IMR-90 (cell line): ENCODE data around the gene SNRK. TPM values are rescaled to one million over a fixed set of nuclear protein-coding genes. Genes with fewer than 3 reads are reported as not detected.

Experiments
- ATAC-seq: fragments of 200-7000 bp; cut with Tn5 transposase; 2 replicates; pipeline ENCODE4 v1.9.1; 2020; ENCODE audit warnings: low read depth, mild to moderate bottlenecking, moderate library complexity
- BruUV-seq: library from RNA; stranded (reverse); fragments of 400-500 nt; replicated peaks from 2 replicates; lab custom pipeline; 2021; lab: Mats Ljungman, UMichigan
- CTCF ChIA-PET: fragments of 300-600 bp; formaldehyde crosslinking; extraction: SDS; loops from one replicate; lab custom pipeline; 2021; ENCODE audit warnings: antibody characterized with exemption; lab: Yijun Ruan, JAX
- POLR2A ChIA-PET: fragments of 300-600 bp; sonication (Branson Sonifier 250); formaldehyde crosslinking; loops from one replicate; lab custom pipeline; 2022; ENCODE audit warnings: antibody characterized with exemption; ENCODE audit not compliant: unreplicated experiment; lab: Charles Lee
- DNase-seq: peaks from one replicate; pipeline ENCODE4 v3.0.0; 2013
- H2AFZ ChIP-seq: replicated peaks from 2 replicates; pipeline ENCODE3; 2013; ENCODE audit warnings: low read length, mild to moderate bottlenecking; ENCODE audit not compliant: poor library complexity
- H2AK5ac ChIP-seq: 2 replicates; pipeline ENCODE4 v1.6.1; 2013; ENCODE audit warnings: low read depth, low read length, inconsistent platforms
- H2AK9ac ChIP-seq: replicated peaks from 2 replicates; pipeline ENCODE3; 2013; ENCODE audit warnings: mild to moderate bottlenecking, low read depth, low read length, moderate library complexity; ENCODE audit not compliant: poor library complexity
- H2BK120ac ChIP-seq: 2 replicates; pipeline ENCODE4 v1.6.1; 2013; ENCODE audit warnings: low read depth, low read length, inconsistent platforms
- H2BK15ac ChIP-seq: 3 replicates; pipeline ENCODE4 v1.6.1; 2013; ENCODE audit warnings: low read depth, low read length, inconsistent platforms
- H2BK20ac ChIP-seq: 2 replicates; pipeline ENCODE4 v1.6.1; 2013; ENCODE audit warnings: low read depth, mild to moderate bottlenecking, inconsistent platforms, low read length, moderate library complexity
- H2BK5ac ChIP-seq: 2 replicates; pipeline ENCODE4 v1.6.1; 2013; ENCODE audit warnings: mild to moderate bottlenecking, low read depth, low read length, inconsistent platforms; ENCODE audit not compliant: poor library complexity, severe bottlenecking
- H3K14ac ChIP-seq: replicated peaks from 2 replicates; pipeline ENCODE4 v1.6.1; 2013; ENCODE audit warnings: low read depth, low read length, inconsistent platforms
- H3K18ac ChIP-seq: 2 replicates; pipeline ENCODE4 v1.6.1; 2013; ENCODE audit warnings: low read depth, low read length, control low read depth
- H3K23ac ChIP-seq: 2 replicates; pipeline ENCODE4 v1.6.1; 2013; ENCODE audit warnings: low read depth, low read length, inconsistent platforms
- H3K27ac ChIP-seq: 2 replicates; pipeline ENCODE4 v1.5.1; 2013; ENCODE audit warnings: mild to moderate bottlenecking, control low read depth, low read length; ENCODE audit not compliant: insufficient read depth
- H3K27me3 ChIP-seq: 2 replicates; pipeline ENCODE4 v1.6.1; 2013; ENCODE audit warnings: low read length; ENCODE audit not compliant: control insufficient read depth, insufficient read depth
- H3K36me3 ChIP-seq: 2 replicates; pipeline ENCODE4 v1.6.1; 2013; ENCODE audit warnings: low read length, mixed read lengths; ENCODE audit not compliant: control insufficient read depth, insufficient read depth
- H3K4ac ChIP-seq: 2 replicates; pipeline ENCODE4 v1.6.1; 2013; ENCODE audit warnings: low read depth, low read length, inconsistent platforms
- H3K4me1 ChIP-seq: 2 replicates; pipeline ENCODE4 v1.6.1; 2013; ENCODE audit warnings: low read length, mixed read lengths; ENCODE audit not compliant: control insufficient read depth, insufficient read depth
- H3K4me2 ChIP-seq: 2 replicates; pipeline ENCODE4 v1.6.1; 2013; ENCODE audit warnings: low read depth, mild to moderate bottlenecking, control low read depth, low read length, moderate library complexity
- H3K4me3 ChIP-seq: 2 replicates; pipeline ENCODE4 v1.5.1; 2013; ENCODE audit warnings: low read depth, mild to moderate bottlenecking, control low read depth, low read length, moderate library complexity; ENCODE audit not compliant: insufficient read depth
- H3K56ac ChIP-seq: 2 replicates; pipeline ENCODE4 v1.6.1; 2013; ENCODE audit warnings: low read length, inconsistent platforms; ENCODE audit not compliant: insufficient read depth; ENCODE audit errors: extremely low read depth
- H3K79me1 ChIP-seq, 2 experiments: 2 replicates each; pipeline ENCODE4 v1.6.1; 2013; ENCODE audit warnings: low read length in 2 of 2, inconsistent platforms in 1 of 2, low read depth in 1 of 2
- H3K9ac ChIP-seq: 2 replicates; pipeline ENCODE4 v1.6.1; 2013; ENCODE audit warnings: low read depth, low read length, control low read depth
- H3K9me1 ChIP-seq: 2 replicates; pipeline ENCODE4 v1.6.1; 2013; ENCODE audit warnings: low read length, inconsistent platforms; ENCODE audit not compliant: insufficient read depth
- H3K9me3 ChIP-seq: 2 replicates; pipeline ENCODE4 v1.6.1; 2013; ENCODE audit warnings: low read length; ENCODE audit not compliant: control insufficient read depth, insufficient read depth
- H4K20me1 ChIP-seq: 2 replicates; pipeline ENCODE4 v1.6.1; 2013; ENCODE audit warnings: low read length, inconsistent platforms; ENCODE audit not compliant: insufficient read depth
- H4K5ac ChIP-seq: 2 replicates; pipeline ENCODE4 v1.6.1; 2013; ENCODE audit warnings: mild to moderate bottlenecking, low read depth, low read length, control low read depth
- H4K8ac ChIP-seq, 2 experiments: 2 replicates each; pipeline ENCODE4 v1.6.1; 2013; ENCODE audit warnings: low read depth in 2 of 2, low read length in 2 of 2, control low read depth in 1 of 2, inconsistent platforms in 1 of 2
- H4K91ac ChIP-seq: 2 replicates; pipeline ENCODE4 v1.6.1; 2013; ENCODE audit warnings: low read depth, low read length, inconsistent platforms; ENCODE audit not compliant: insufficient read depth
- BHLHE40 ChIP-seq: fragments of 150-350 bp; IDR thresholded peaks from 2 replicates; pipeline ENCODE4 v1.6.1; 2016; ENCODE audit warnings: mild to moderate bottlenecking, low read depth, low read length
- CEBPB ChIP-seq: IDR thresholded peaks from 2 replicates; pipeline ENCODE4 v1.6.1; 2012; ENCODE audit warnings: low read depth, low read length, improper control_type of control experiment
- MAFK ChIP-seq: IDR thresholded peaks from 2 replicates; pipeline ENCODE4 v1.6.1; 2012; ENCODE audit warnings: low read depth, low read length, improper control_type of control experiment
- NFE2L2 ChIP-seq: fragments of 150-350 bp; IDR thresholded peaks from 2 replicates; pipeline ENCODE4 v1.6.1; 2016; ENCODE audit warnings: low read depth, mild to moderate bottlenecking, low read length
- RAD21 ChIP-seq: IDR thresholded peaks from 2 replicates; pipeline ENCODE4 v1.6.1; 2012; ENCODE audit warnings: low read length, improper control_type of control experiment
- RFX5 ChIP-seq: IDR thresholded peaks from 2 replicates; pipeline ENCODE4 v1.8.0; 2012; ENCODE audit warnings: low read depth, mild to moderate bottlenecking, low read length, moderate library complexity
- WGBS, 2 experiments: methylation state at CpG; one replicate each; pipeline versions ENCODE4 v1.1.5 to v1.1.7; 2013; ENCODE audit warnings: missing lambda C conversion rate in 2 of 2; ENCODE audit not compliant: insufficient read length in 1 of 2; ENCODE audit errors: extremely low coverage in 2 of 2; 5-methylcytosine and 5-hydroxymethylcytosine counted together
- dilution Hi-C: fragments of 300-500 bp; cut with HindIII; formaldehyde crosslinking; loops from one replicate; pipeline ENCODE4 v1.14.3; 2018; ENCODE audit warnings: low sequenced_read_pairs; ENCODE audit not compliant: unreplicated experiment
- in situ Hi-C: fragments of 300-500 bp; cut with MboI; formaldehyde crosslinking; loops from 3 replicates; pipeline ENCODE4 v1.14.3; 2019; ENCODE audit warnings: low sequenced_read_pairs, inconsistent platforms, mixed read lengths
- intact Hi-C: fragments of 100-400 bp; cut with micrococcal nuclease; formaldehyde crosslinking; loops from 2 replicates; pipeline ENCODE4 v1.10.0; 2022
- polyA plus RNA-seq, 3 experiments: library from polyadenylated mRNA; depleted of rRNA; stranded (reverse); fragments of >200 nt; gene quantifications; 2 replicates each; pipeline ENCODE4 v1.2.3, GENCODE V29; 2012; ENCODE audit warnings: low replicate concordance in 1 of 3
- total RNA-seq: library from RNA; depleted of rRNA; stranded (reverse); fragments of >200 nt; gene quantifications from 2 replicates; pipeline ENCODE4 v1.2.3, GENCODE V29; 2012
- TF ChIP-seq, protein P1 (sequence below): conservative IDR thresholded peaks from 2 replicates; pipeline ENCODE4 v1.5.1; 2012; ENCODE audit warnings: mild to moderate bottlenecking, low read depth, low read length, improper control_type of control experiment
- TF ChIP-seq, protein P2 (sequence below): fragments of 150-350 bp; IDR thresholded peaks from 2 replicates; pipeline ENCODE4 v1.6.1; 2016; ENCODE audit warnings: low read depth, mild to moderate bottlenecking, low read length, moderate library complexity, borderline replicate concordance

Gene SNRK
- total and polyA plus RNA-seq, 2 of the 4 experiments (the other 2 are of a cell fraction) = 4.7 to 23.1 TPM

DNA sequence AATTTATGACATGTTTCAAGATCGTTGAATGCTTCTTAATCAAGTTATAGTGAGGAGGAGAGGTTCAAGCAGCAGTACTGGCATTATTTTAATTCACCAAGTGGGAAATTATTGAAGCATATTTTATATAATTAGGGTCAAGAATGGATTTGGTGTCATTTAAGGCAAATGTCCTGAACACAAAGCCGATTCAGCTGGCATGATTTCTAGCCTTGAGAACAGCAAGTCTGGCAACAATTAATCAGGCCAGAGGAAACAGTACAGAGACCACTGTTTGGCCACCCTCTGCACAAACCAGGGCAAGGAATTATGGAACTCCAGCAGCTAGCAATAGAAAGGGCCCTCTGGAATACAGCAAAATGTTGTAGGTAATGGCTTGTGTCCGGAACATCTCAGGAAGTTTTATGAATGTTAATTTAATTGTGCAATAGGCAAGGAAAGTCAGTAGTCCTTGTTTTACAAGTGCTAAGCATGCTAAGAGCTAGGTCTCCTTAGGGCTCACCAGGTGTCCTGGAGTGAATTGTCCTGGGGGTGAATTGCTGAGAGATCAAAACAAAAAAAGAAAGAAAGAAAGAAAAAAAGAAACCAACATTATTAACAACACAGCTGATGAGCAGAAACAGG, 38.7 kb upstream of the SNRK start:
- Histone ChIP-seq H4K5ac (no peak overlapping the region), H2BK5ac (no peak overlapping the region), H3K4me1 (no peaks in the 10 kb centered on the region), H4K91ac (no peak overlapping the region), H2BK20ac (no peak overlapping the region), H3K14ac (no peak overlapping the region), H2AFZ (no peak overlapping the region), H3K23ac (no peak overlapping the region), H3K56ac (no peak overlapping the region), H3K4me3 (no peak overlapping the region), H3K4me2 (no peak overlapping the region), H3K27ac (no peak overlapping the region), H4K20me1 (no peaks in the 10 kb centered on the region), H4K8ac (no peak overlapping the region), H3K9me3 (peaks cover 4% of the 10 kb centered on the region), H2AK5ac (no peak overlapping the region), H3K27me3 (peaks cover 40% of the 10 kb centered on the region), H2BK15ac (no peak overlapping the region), H3K4ac (no peak overlapping the region), H2BK120ac (no peak overlapping the region), H3K79me1 (no peaks in the 10 kb centered on the region), H3K18ac (no peak overlapping the region), H3K9me1 (no peaks in the 10 kb centered on the region), H3K9ac (no peak overlapping the region), H3K36me3 (no peaks in the 10 kb centered on the region), H2AK9ac (no peak overlapping the region)
- BruUV-seq = no TSS peak
- 0 out of 2 replicates have a peak, but pooled peaks have one; percentile 6 for TF ChIP-seq CEBPB
- TF ChIP-seq MAFK = no peak
- TF ChIP-seq BHLHE40 = no peak
- TF ChIP-seq RAD21 = no peak
- no peak for TF ChIP-seq RFX5
- TF ChIP-seq NFE2L2 = no peak
- TF ChIP-seq, protein P1, sequence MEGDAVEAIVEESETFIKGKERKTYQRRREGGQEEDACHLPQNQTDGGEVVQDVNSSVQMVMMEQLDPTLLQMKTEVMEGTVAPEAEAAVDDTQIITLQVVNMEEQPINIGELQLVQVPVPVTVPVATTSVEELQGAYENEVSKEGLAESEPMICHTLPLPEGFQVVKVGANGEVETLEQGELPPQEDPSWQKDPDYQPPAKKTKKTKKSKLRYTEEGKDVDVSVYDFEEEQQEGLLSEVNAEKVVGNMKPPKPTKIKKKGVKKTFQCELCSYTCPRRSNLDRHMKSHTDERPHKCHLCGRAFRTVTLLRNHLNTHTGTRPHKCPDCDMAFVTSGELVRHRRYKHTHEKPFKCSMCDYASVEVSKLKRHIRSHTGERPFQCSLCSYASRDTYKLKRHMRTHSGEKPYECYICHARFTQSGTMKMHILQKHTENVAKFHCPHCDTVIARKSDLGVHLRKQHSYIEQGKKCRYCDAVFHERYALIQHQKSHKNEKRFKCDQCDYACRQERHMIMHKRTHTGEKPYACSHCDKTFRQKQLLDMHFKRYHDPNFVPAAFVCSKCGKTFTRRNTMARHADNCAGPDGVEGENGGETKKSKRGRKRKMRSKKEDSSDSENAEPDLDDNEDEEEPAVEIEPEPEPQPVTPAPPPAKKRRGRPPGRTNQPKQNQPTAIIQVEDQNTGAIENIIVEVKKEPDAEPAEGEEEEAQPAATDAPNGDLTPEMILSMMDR = no peak
- TF ChIP-seq, protein P2, sequence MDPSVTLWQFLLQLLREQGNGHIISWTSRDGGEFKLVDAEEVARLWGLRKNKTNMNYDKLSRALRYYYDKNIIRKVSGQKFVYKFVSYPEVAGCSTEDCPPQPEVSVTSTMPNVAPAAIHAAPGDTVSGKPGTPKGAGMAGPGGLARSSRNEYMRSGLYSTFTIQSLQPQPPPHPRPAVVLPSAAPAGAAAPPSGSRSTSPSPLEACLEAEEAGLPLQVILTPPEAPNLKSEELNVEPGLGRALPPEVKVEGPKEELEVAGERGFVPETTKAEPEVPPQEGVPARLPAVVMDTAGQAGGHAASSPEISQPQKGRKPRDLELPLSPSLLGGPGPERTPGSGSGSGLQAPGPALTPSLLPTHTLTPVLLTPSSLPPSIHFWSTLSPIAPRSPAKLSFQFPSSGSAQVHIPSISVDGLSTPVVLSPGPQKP = no peak
- ATAC-seq (no peak), DNase-seq (no peak)
- POLR2A ChIA-PET = no interaction called here
- intact Hi-C loops (no loop called here), in situ Hi-C loops (no loop called here), dilution Hi-C loops (no loop called here)
- CTCF ChIA-PET = interaction anchor here (0.8 kb wide), 1 partner anchor 24 kb away, joined by 4 read pairs; no protein-coding TSS in a partner anchor
- 100% methylated on average over 1 of the region's 3 CpGs; no CpG with 5 or more reads in 1 of the 2 experiments for WGBS, 2 experiments
